Endothelial cell (in vitro differentiated cells): Measurements from ENCODE around the gene PIK3AP1. TPM values are rescaled to one million over a fixed set of nuclear protein-coding genes. Genes with fewer than 3 reads are reported as not detected.
"Not testable (repeated sequence)": the region's sequence is repeated elsewhere in the genome, so short reads cannot be mapped to it uniquely, and the experiment has no call there.

Source experiments
- DNase-seq: peaks from one replicate; pipeline ENCODE4 v3.0.0; 2021; ENCODE audit warnings: low spot score
- H3K27ac Mint-ChIP-seq: one replicate; pipeline ENCODE4 v1.8.0; 2021; ENCODE audit warnings: mixed read lengths, inconsistent platforms; ENCODE audit not compliant: unreplicated experiment
- H3K27me3 Mint-ChIP-seq: one replicate; pipeline ENCODE4 v1.8.0; 2021; ENCODE audit warnings: mild to moderate bottlenecking, moderate library complexity, mixed read lengths, inconsistent platforms; ENCODE audit not compliant: unreplicated experiment
- H3K36me3 Mint-ChIP-seq: one replicate; pipeline ENCODE4 v1.8.0; 2021; ENCODE audit warnings: mild to moderate bottlenecking, low read depth, mixed read lengths, inconsistent platforms; ENCODE audit not compliant: unreplicated experiment
- H3K4me1 Mint-ChIP-seq: one replicate; pipeline ENCODE4 v1.8.0; 2021; ENCODE audit warnings: mild to moderate bottlenecking, mixed read lengths, inconsistent platforms; ENCODE audit not compliant: unreplicated experiment
- H3K4me3 Mint-ChIP-seq: one replicate; pipeline ENCODE4 v1.8.0; 2021; ENCODE audit warnings: mild to moderate bottlenecking, mixed read lengths, inconsistent platforms; ENCODE audit not compliant: unreplicated experiment
- H3K9me3 Mint-ChIP-seq: one replicate; pipeline ENCODE4 v1.8.0; 2021; ENCODE audit warnings: mixed read lengths, inconsistent platforms; ENCODE audit not compliant: unreplicated experiment
- total RNA-seq: library from RNA; stranded (reverse); fragmentation: NEBNext Ultra II Directional; extraction: Animal tissue kit (Norgen Biotek cat#: 25700); gene quantifications from one replicate; pipeline ENCODE4 v1.2.1, GENCODE V29; 2021; ENCODE audit not compliant: unreplicated experiment
- TF ChIP-seq, protein P1 (sequence below): fragments of 200-600 bp; sonication (generic); IDR thresholded peaks from one replicate; pipeline ENCODE4 v1.5.0; 2021; ENCODE audit warnings: antibody characterized with exemption; ENCODE audit not compliant: unreplicated experiment

The PIK3AP1 gene
- total RNA-seq, 1 donor from 2014 or later: 9.0 TPM

DNA sequence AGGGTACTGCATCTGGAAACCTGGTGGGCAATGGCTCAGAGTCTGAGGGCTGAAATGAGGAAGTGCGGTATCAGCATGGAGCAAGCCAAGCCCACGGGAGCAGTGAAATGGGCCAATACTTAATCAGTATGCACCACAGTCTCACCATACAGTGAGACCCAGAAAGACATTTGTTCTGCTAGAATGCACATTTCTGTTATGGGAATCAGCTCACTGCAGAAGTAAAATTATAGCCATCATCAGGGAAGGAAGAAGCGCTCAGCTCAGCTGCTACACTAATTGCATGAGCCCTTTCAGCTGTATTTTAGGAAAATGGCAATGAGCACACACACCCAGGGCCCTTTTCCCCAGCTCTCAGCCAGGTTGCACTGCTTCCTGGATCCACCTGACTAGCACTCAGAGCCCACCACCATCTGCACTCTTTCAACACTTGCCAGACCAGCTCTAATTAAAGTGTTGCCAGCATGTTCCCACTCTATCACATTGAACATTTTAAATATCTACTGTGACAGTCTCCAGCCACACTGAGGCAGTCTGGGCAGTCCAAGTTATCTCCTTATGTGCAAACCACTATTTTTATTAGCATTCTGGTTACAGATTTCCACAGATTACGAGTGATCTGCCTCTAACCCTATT is 44.2 kb upstream of the PIK3AP1 start:
- Mint-ChIP-seq H3K27me3 (peaks cover 3% of the 10 kb centered on the region), H3K9me3 (no peaks in the 10 kb centered on the region), H3K4me1 (peaks cover under 1% of the 10 kb centered on the region), H3K27ac (no peak overlapping the region), H3K36me3 (no peaks in the 10 kb centered on the region), H3K4me3 (no peak overlapping the region)
- no peak for DNase-seq
- TF ChIP-seq, protein P1, sequence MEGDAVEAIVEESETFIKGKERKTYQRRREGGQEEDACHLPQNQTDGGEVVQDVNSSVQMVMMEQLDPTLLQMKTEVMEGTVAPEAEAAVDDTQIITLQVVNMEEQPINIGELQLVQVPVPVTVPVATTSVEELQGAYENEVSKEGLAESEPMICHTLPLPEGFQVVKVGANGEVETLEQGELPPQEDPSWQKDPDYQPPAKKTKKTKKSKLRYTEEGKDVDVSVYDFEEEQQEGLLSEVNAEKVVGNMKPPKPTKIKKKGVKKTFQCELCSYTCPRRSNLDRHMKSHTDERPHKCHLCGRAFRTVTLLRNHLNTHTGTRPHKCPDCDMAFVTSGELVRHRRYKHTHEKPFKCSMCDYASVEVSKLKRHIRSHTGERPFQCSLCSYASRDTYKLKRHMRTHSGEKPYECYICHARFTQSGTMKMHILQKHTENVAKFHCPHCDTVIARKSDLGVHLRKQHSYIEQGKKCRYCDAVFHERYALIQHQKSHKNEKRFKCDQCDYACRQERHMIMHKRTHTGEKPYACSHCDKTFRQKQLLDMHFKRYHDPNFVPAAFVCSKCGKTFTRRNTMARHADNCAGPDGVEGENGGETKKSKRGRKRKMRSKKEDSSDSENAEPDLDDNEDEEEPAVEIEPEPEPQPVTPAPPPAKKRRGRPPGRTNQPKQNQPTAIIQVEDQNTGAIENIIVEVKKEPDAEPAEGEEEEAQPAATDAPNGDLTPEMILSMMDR: no peak

DNA sequence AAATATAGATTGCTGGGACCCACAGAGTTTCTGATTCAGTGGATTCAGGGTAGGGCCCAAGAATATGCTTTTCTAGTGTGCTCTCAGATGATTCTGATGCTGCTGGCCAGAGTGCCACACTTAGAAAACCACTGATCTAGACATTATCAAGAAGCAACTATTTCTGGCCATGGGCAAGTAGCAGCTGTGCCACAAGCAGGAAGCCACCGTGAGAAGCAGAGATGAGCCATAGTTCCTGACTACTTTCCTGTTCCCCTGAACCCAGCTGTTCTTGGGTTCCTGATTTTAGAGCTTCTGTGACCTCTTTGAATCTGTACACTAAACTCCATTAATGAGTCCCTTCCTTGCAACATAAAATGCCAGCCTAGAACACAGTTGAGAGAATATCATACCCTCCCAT is 38.1 kb upstream of the PIK3AP1 start:
- peak overlapping the region; percentile 63 for H3K27ac Mint-ChIP-seq
- TF ChIP-seq, protein P1: no peak
- no peaks in the 10 kb centered on the region for H3K27me3 Mint-ChIP-seq
- H3K4me3 Mint-ChIP-seq: no peak overlapping the region
- H3K36me3 Mint-ChIP-seq: no peaks in the 10 kb centered on the region
- DNase-seq: no peak
- H3K9me3 Mint-ChIP-seq: no peaks in the 10 kb centered on the region
- peaks cover 15% of the 10 kb centered on the region for H3K4me1 Mint-ChIP-seq

DNA sequence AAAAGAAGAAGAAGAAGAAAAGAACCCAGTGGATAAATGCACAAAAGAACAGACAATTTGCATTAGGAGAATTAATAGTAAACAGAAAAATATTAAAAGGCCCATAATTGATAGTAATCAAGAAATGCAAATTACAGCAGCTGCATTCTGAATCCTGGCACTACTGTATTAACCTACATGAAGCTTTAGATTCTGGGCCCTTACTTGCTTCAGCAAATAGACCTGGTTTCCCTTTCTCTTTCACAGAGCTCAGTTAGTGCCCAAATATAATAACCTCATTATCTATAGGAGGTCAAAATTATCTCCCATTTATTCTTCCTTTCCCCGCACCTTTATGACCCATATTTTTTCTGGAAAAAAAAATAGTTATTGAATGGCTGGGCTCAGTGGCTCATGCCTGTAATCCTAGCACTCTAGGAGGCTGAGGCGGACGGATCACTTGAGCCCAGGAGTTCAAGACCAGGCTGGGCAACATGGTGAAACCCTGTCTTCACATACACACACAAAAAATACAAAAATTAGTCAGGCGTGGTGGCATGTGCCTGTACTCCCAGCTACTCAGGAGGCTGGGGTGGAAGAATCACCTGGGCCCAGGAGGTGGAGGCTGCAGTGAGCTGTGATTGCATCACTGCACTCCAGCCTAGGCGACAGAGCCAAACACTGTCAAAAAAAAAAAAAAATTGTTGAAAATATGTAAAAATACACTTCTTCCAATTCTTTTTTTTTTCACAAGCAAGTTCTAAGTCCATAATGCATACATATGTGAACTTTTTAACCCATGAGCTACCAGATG is 36.0 kb upstream of the PIK3AP1 start:
- TF ChIP-seq, protein P1: no peak
- Mint-ChIP-seq H3K36me3 (no peaks in the 10 kb centered on the region), H3K9me3 (no peaks in the 10 kb centered on the region), H3K27me3 (peaks cover 2% of the 10 kb centered on the region), H3K4me3 (no peak overlapping the region), H3K27ac (no peak overlapping the region), H3K4me1 (peaks cover 17% of the 10 kb centered on the region)
- DNase-seq: no peak

DNA sequence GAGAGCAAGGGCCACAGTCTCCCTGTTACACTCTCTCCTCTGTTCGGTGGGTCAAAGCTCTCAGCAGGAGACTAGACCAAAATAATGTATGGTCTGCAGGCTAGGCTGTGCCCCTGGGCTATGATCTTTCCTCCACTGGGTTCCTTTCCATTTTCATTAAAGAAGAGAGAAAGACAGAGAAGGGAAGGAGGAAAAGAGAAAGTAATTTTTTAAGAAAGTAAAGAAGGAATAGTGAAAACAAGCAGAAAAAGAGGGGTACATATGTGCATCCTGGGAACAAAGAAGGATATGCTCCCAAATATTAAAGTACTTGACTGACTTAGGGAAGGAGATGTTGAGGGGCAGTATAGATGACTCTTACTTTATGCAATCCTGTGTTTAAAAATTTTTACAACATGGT is 33.6 kb upstream of the PIK3AP1 start:
- Mint-ChIP-seq H3K4me3 (no peak overlapping the region), H3K9me3 (no peaks in the 10 kb centered on the region), H3K27me3 (peaks cover 2% of the 10 kb centered on the region), H3K36me3 (no peaks in the 10 kb centered on the region), H3K4me1 (peaks cover 11% of the 10 kb centered on the region), H3K27ac (no peak overlapping the region)
- TF ChIP-seq, protein P1: no peak
- DNase-seq: no peak

DNA sequence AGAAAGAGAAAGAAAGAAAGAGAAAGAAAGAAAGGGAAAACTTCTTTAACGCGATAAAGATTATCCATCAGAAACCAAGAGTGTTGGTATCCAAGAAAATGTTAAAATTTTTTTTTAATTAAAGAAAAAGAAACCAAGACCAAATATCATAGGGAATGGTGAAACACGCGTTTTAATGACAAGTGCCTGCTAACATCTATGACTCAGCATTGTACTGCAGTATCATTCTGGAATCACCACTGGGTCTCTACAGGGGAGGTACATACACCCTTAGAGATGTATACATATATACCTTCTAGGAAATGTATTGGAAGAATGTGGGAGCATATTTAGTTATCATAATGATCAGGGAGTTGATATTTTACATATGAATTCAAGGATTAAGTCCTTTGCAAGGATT is 32.1 kb upstream of the PIK3AP1 start:
- H3K27ac Mint-ChIP-seq: no peak overlapping the region
- H3K36me3 Mint-ChIP-seq: no peaks in the 10 kb centered on the region
- H3K4me3 Mint-ChIP-seq: no peak overlapping the region
- H3K9me3 Mint-ChIP-seq: no peaks in the 10 kb centered on the region
- H3K27me3 Mint-ChIP-seq: peaks cover 2% of the 10 kb centered on the region
- no peak for DNase-seq
- H3K4me1 Mint-ChIP-seq: peaks cover 9% of the 10 kb centered on the region
- TF ChIP-seq, protein P1: no peak

DNA sequence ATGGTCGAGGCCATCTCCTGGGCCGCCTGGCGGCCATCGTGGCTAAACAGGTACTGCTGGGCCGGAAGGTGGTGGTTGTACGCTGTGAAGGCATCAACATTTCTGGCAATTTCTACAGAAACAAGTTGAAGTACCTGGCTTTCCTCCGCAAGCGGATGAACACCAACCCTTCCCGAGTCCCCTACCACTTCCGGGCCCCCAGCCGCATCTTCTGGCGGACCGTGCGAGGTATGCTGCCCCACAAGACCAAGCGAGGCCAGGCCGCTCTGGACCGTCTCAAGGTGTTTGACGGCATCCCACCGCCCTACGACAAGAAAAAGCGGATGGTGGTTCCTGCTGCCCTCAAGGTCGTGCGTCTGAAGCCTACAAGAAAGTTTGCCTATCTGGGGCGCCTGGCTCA is 30.0 kb upstream of the PIK3AP1 start:
- H3K36me3 Mint-ChIP-seq, H3K4me3 Mint-ChIP-seq, H3K4me1 Mint-ChIP-seq, DNase-seq, H3K9me3 Mint-ChIP-seq, H3K27me3 Mint-ChIP-seq, H3K27ac Mint-ChIP-seq: not testable (repeated sequence)
